Fibroblast of pulmonary artery (primary cell): ENCODE data around the gene CELSR1.

Source experiments
- DNase-seq: peaks from one replicate; pipeline ENCODE4 v3.0.0-alpha.2; 2010; ENCODE audit warnings: low read depth
- H3K4me3 ChIP-seq: replicated peaks from 2 replicates; pipeline ENCODE4 v1.5.1; 2011; ENCODE audit warnings: low read depth, mild to moderate bottlenecking, control low read depth, low read length, moderate library complexity
- TF ChIP-seq, protein P1 (sequence below): IDR thresholded peaks from 2 replicates; pipeline ENCODE4 v1.5.1; 2011; ENCODE audit warnings: mild to moderate bottlenecking, control low read depth, low read length, inconsistent platforms; ENCODE audit errors: missing control alignments

CELSR1 gene

DNA sequence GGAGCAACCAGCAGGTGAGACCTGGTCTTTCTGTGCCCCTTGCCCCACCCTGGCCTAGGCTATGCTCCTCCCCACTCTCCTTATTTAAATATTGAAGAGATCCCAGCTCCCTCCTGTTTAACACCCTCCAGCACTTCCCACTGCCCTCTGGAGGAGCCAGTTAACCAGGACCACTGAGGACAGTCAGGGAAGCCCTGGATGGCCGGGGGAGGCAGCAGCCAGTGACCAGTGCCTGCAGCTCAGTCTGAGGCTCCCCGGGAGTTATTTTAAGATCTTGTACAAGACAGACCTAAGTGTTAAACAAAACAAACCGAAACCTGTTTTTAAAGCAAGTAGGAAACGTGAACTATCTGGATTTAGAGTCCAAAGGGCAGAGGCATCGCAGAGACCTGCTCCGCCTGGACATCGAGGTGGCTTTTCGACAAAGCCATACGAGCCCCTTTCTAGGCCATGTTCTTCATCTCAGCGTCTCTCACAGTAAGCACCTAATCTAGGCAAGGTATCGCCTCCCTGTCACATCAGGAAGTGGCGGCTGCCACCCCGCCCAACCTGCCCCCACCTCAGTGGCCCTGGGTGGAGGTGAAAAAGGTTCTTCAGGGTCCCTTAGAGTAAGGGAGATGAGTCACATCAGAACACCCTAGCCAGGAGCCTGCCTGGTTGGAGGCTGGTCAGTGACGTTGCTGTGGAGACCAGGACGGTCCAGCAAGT, 166.7 kb downstream of the CELSR1 start:
- no peak for DNase-seq
- TF ChIP-seq, protein P1, sequence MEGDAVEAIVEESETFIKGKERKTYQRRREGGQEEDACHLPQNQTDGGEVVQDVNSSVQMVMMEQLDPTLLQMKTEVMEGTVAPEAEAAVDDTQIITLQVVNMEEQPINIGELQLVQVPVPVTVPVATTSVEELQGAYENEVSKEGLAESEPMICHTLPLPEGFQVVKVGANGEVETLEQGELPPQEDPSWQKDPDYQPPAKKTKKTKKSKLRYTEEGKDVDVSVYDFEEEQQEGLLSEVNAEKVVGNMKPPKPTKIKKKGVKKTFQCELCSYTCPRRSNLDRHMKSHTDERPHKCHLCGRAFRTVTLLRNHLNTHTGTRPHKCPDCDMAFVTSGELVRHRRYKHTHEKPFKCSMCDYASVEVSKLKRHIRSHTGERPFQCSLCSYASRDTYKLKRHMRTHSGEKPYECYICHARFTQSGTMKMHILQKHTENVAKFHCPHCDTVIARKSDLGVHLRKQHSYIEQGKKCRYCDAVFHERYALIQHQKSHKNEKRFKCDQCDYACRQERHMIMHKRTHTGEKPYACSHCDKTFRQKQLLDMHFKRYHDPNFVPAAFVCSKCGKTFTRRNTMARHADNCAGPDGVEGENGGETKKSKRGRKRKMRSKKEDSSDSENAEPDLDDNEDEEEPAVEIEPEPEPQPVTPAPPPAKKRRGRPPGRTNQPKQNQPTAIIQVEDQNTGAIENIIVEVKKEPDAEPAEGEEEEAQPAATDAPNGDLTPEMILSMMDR, result no peak
- H3K4me3 ChIP-seq, result no peak overlapping the region

- TF ChIP-seq, protein P1, result no peak
- DNase-seq, result no peak
- no peak overlapping the region for H3K4me3 ChIP-seq
Measured at GRCh38 chr22:46369716-46370583, 167.5 kb downstream of the CELSR1 start.

DNA sequence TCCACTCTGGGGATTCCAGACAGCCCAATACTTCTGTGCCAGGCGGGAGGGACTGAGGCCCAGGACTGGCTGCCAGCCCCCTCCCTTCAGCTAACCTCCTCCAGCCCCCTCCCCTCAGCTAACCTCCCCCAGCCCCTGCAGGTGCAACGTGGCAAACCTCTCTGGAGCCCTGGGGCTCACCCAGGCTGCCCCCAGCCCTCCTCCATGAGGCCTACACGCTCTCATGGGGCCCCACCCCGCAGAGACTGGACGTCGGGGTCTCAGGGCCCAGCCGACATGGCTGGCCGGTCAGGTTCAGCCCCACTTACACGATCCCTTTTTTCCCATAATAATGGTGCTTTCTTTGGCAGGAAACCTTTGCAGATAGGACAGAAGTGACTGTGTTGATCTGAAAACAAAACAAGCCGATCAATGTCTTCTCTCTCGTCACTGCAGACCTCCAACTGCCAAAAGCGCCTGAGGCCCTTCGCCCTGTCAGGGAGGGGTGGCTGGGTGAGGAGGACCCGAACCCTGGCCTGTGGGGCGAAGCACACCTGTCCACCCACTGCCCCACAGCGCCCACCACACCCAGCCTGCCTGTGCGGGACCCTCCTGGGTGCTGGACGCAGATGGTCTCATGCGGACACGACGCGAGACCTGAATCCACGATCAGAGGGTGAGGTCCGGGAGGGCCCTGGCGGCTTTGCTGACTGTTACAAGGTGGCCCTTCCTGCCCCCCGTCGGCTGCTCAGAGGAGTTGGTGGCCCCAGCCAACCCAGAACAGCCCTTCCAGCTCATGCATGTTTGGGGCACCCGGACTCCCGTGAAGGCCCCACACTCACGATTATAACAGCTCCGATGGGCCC, 168.3 kb downstream of the CELSR1 start:
- TF ChIP-seq, protein P1, result no peak
- no peak overlapping the region for H3K4me3 ChIP-seq
- no peak for DNase-seq

GRCh38 chr22:46368422-46368821, 169.0 kb downstream of the CELSR1 start:
- TF ChIP-seq, protein P1, result no peak
- DNase-seq, result no peak
- no peak overlapping the region for H3K4me3 ChIP-seq

DNA sequence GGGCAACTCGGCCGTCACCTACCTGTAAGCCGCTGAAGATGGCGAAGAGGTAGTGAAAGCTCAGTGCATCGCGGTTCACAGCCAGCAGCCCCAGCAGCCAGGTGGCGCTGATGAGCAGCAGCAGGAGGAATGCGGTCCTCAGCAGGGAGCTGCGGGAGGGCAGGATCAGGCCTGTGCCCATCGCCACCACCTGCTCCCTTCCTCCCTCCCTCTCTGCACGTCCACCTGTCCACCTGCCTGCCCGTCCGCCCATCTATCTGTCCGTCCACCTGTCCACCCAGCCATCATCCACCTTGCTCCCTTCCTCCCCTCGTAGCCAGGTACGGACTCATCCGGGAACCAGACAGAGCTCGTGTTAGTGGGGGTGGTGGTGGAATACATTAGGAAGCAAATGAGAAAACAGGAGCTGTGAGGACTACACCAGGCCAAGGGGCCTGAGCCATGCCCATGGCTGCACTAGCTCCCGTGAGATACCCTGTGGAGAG, 169.7 kb downstream of the CELSR1 start:
- peak; percentile 58 for DNase-seq
- no peak overlapping the region for H3K4me3 ChIP-seq
- TF ChIP-seq, protein P1, result peak; percentile 86

GRCh38 chr22:46366801-46367706, 170.4 kb downstream of the CELSR1 start:
- TF ChIP-seq, protein P1, result no peak
- H3K4me3 ChIP-seq, result no peak overlapping the region
- no peak for DNase-seq
